GM18505 (cell line): ENCODE measurements around the gene FFAR1.
"Not testable (repeated sequence)": the region's sequence is repeated elsewhere in the genome, so short reads cannot be mapped to it uniquely, and the experiment has no call there.

Experiments used
- ATAC-seq: cut with Tn5 transposase; IDR thresholded peaks from one replicate; pipeline ENCODE4 v1.9.1; 2021; ENCODE audit not compliant: unreplicated experiment
- POLR2A ChIP-seq: IDR thresholded peaks from 4 replicates; pipeline ENCODE4 v1.6.1; 2011; ENCODE audit warnings: borderline replicate concordance; ENCODE audit not compliant: insufficient read depth, insufficient read length; ENCODE audit errors: extremely low read depth

FFAR1 gene

GRCh38 chr19:35352448-35353304 is 5.0 kb downstream of the FFAR1 start:
- TF ChIP-seq POLR2A: peak; percentile 13
- ATAC-seq: no peak

DNA sequence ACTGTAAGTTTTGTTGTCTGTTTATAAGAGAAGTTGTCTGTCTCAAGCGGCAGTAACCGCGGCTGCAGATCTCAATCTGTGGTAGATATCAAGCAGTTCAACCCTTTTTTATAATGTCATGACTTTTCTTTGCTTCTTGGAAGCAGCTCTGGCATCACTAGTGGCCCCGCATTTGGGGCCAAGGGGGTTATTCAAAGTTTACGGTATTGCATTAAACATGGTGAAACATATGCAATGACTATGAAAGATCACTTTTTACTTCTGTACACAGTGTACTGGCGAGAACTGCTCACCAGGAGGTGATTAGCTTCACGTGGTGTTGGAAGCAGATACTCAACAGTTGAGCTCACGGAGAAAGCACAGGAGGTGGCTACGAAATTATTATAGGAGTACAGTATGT is 5.9 kb downstream of the FFAR1 start:
- ATAC-seq: no peak
- TF ChIP-seq POLR2A: no peak

DNA sequence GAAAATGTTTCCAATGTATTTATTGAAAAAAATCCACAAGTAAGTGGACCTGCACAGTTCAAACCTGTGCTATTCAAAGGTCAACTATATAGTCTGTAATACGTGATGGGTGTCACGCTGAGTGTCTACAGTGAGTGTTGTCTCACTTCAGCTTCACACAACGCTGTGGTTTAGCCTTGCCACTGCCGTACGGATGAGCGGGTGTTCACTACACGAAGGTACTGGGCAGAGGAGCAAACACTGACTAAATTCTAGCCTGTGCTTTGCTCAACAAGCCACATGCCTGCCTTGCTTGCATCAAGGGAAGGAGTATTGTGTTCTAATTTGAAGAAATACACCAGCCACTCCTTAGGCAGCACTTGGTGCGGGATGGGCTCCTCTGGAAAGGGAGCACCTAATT is 7.2 kb downstream of the FFAR1 start:
- no peak for ATAC-seq
- TF ChIP-seq POLR2A: no peak

GRCh38 chr19:35355791-35356460 is 8.2 kb downstream of the FFAR1 start:
- no peak for ATAC-seq
- TF ChIP-seq POLR2A: no peak

DNA sequence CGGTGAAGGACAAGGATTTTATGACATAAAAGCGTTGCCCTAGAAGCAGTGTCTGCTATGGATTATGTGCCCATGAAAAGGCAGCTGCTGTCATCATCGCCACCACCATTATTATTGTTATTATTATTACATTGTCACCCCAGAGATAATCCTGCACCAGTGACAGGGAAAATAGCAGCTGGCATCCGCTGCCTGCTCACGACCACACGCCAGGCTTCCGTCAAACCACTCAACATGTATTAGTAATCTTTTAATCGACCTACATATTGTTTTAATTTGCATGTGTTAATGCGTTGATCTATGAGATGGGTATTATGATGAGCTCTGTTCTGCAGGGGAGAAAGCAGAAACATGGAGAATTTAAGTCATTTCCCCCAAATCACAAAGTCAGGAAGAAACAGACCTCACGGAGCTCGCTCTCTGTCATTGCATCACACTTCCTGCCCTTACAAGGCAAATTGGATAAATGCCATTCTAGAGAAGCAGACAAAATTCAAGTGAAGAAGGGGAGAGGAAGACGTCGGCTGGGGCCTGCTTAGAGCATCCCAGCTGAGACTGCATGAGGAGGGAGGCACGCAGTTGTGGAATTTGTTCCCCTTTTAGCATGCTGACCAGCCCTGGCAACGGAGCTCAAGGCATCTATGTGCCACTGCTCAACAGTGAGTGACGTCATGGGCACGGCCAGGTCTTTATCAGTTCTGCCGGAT is 10.3 kb downstream of the FFAR1 start, which contains the start of gene FFAR3:
Gene FFAR3 (plus strand): TSS at position 594 of the 707 bp plus-strand sequence. CDS start 431 bp downstream, outside the sequence.
- ATAC-seq: no peak
- no peak for TF ChIP-seq POLR2A

DNA sequence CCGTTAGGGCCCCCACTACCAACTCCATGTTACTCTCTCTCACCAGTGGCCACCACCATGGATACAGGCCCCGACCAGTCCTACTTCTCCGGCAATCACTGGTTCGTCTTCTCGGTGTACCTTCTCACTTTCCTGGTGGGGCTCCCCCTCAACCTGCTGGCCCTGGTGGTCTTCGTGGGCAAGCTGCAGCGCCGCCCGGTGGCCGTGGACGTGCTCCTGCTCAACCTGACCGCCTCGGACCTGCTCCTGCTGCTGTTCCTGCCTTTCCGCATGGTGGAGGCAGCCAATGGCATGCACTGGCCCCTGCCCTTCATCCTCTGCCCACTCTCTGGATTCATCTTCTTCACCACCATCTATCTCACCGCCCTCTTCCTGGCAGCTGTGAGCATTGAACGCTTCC is 11.1 kb downstream of the FFAR1 start:
- not testable (repeated sequence) for ATAC-seq

GRCh38 chr19:35359395-35359794 is 11.7 kb downstream of the FFAR1 start:
- not testable (repeated sequence) for ATAC-seq

GRCh38 chr19:35360081-35360480 is 12.4 kb downstream of the FFAR1 start:
- ATAC-seq: not testable (repeated sequence)

- no peak for ATAC-seq
- TF ChIP-seq POLR2A: no peak
These were observed 13.2 kb downstream of the FFAR1 start for GRCh38 chr19:35360880-35361420.

DNA sequence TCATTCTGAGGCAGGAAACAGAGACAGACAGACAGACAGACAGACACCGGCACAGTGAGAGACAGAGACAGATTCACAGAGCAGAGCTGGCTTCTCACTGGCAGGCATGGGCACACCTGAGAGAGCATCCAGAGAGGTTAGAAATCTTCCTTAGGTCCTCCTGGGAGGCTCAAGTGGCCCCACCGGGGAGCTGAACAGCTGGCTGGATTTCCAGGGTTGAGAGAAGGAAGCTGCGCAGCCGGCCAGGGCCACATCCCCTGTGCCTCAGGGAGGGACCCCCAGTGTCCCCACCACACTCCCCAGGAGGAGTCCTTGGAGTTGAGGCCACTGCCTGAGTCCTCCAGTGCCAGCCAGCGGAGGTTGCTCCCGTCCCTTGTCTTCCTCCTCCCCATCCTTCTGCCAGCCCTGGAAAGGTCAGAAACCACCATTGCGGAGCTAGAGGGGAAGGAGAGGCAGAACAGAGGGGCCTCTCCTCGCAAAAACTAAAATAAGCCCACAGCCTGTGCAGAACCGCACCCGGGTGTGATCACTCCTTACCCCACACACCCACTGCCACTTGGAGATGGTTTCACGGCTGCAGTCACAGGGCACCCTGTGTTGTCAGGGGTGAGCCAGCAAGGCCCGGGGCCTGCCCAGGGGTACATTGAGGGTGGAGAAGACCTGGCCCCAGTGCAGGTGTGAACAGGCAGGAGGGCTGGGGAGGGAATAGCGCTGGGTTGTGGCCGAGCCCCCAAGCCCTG is 14.7 kb downstream of the FFAR1 start:
- ATAC-seq: no peak
- TF ChIP-seq POLR2A: no peak

DNA sequence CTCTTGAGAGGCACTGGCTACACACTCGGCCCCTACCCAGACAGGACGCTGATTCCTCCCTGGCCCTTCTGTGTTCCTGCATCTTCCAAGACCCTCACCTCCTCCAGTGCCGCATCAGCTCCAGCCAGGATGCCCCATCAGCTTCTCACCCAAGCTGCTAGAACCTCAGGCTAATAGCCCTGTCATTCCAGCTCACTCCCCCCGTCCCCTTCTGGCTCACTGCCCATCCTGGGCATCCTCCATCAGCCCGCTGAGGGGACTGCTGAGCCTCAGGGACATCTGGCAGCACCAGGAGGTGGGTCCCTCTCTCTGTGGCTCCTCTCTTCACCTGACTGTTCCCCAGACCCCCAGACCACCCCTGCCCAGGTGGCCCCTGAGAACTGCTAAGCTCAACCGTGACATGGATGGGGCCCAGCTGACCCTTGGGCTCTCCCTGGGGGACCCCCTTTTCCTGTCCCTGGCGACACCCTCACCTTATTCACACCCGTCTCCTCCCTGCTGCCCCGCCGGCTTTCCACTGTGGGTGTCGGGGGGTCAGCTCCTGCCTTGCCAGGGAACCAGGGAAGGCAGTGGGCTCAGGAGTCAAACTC is 15.4 kb downstream of the FFAR1 start:
- no peak for TF ChIP-seq POLR2A
- no peak for ATAC-seq

GRCh38 chr19:35363711-35364425 is 16.2 kb downstream of the FFAR1 start:
- ATAC-seq: no peak
- no peak for TF ChIP-seq POLR2A
